Heart left ventricle (tissue), 16 donors: ENCODE data around the gene CHD5. TPM values are rescaled to one million over a fixed set of nuclear protein-coding genes. Genes with fewer than 3 reads are reported as not detected.
"Not testable (repeated sequence)": the region's sequence is repeated elsewhere in the genome, so short reads cannot be mapped to it uniquely, and the experiment has no call there.

Experiments used
- ATAC-seq, 4 donors: fragments of 200-7000 bp; cut with Tn5 transposase; one replicate each; pipeline ENCODE4 v1.9.1; 2020 to 2022; ENCODE audit warnings: moderate library complexity in 4 of 4, mild to moderate bottlenecking in 3 of 4, moderate number of reproducible peaks in 1 of 4
- DNase-seq, 5 donors: peaks; one replicate each; pipeline ENCODE4 v3.0.0-alpha.2; 2020
- H3K27ac ChIP-seq, 12 donors: fragments of 200-600 bp; sonication (generic) in 4 of 12; one replicate each; pipeline versions ENCODE4 v1.5.0 to v1.8.0; 2016 to 2022; ENCODE audit warnings: mild to moderate bottlenecking in 2 of 12
- H3K27me3 ChIP-seq, 9 donors: fragments of 200-600 bp; sonication (generic) in 2 of 9; one replicate each; pipeline versions ENCODE4 v1.5.1 to v1.8.0; 2016 to 2022; ENCODE audit warnings: mild to moderate bottlenecking in 3 of 9
- H3K36me3 ChIP-seq, 9 donors: fragments of 200-600 bp; sonication (generic) in 2 of 9; one replicate each; pipeline versions ENCODE4 v1.5.0 to v1.8.0; 2018 to 2022; ENCODE audit warnings: mild to moderate bottlenecking in 2 of 9
- H3K4me1 ChIP-seq, 12 donors: fragments of 200-600 bp; sonication (generic) in 4 of 12; one replicate each; pipeline versions ENCODE4 v1.5.0 to v1.8.0; 2016 to 2022; ENCODE audit warnings: mild to moderate bottlenecking in 3 of 12
- H3K4me3 ChIP-seq, 12 donors: fragments of 200-600 bp; sonication (generic) in 4 of 12; one replicate each; pipeline versions ENCODE4 v1.5.0 to v1.8.0; 2017 to 2022; ENCODE audit warnings: mild to moderate bottlenecking in 9 of 12, moderate library complexity in 4 of 12
- H3K9me3 ChIP-seq, 12 donors: fragments of 200-600 bp; sonication (generic) in 4 of 12; one replicate each; pipeline versions ENCODE4 v1.5.0 to v1.8.0; 2016 to 2022; ENCODE audit warnings: mild to moderate bottlenecking in 1 of 12
- POLR2A ChIP-seq, 2 donors: fragments of 450-650 bp; IDR thresholded peaks; one replicate each; pipeline ENCODE4 v1.6.1; 2017; ENCODE audit warnings: antibody characterized with exemption in 2 of 2, mild to moderate bottlenecking in 2 of 2, moderate library complexity in 2 of 2
- WGBS, 4 donors: extraction: QIAGEN DNeasy Blood & Tissue Kit in 2 of 4; methylation state at CpG; one replicate each; pipeline versions ENCODE4 v1.1.5 to v1.1.7; 2013 to 2018; 5-methylcytosine and 5-hydroxymethylcytosine counted together
- intact Hi-C, 10 donors: fragments of 100-400 bp; cut with DNase I; formaldehyde crosslinking; loops; one replicate each; pipeline versions ENCODE4 v1.11.1 to v1.14.2; 2022
- polyA plus RNA-seq, 2 donors: library from polyadenylated mRNA; stranded (reverse); fragments of 200-250 nt; gene quantifications; one replicate each; pipeline ENCODE4 v1.2.3, GENCODE V29; 2013
- total RNA-seq, 9 donors: library from RNA; depleted of rRNA in 2 of 9; stranded (reverse); fragments of >200 nt in 2 of 9; fragmentation: NEBNext Ultra II Directional in 3 of 9; extraction: Animal tissue kit (Norgen Biotek cat#: 25700) in 3 of 9; gene quantifications; one replicate each; pipeline versions ENCODE4 v1.1.0 to v1.2.4, GENCODE V29; 2016 to 2023
- TF ChIP-seq, protein P1 (sequence below), 12 donors: fragments of 200-600 bp; sonication (generic) in 4 of 12; IDR thresholded peaks; one replicate each; pipeline versions ENCODE4 v1.5.0 to v1.8.0; 2018 to 2022; ENCODE audit warnings: antibody characterized with exemption in 12 of 12, mild to moderate bottlenecking in 5 of 12
- donor health status: ischemic (EF 13 %, LVEDD 7.1; RV severe dilation, severe dysfunction).
- donor health status: healthy with polysubstance abuse.
- donor health status: DM: no; HTN: yes; CAD: no.
- donor health status: DM: no; HTN: no; CAD: no.
- donor health status: ischemic (EF 25% LVEDD 6.9; RV normal size, moderate dysfunction).
- donor health status: ischemic (EF 25% LVEDD 5.7; RV mildly dilated, moderate dysfunction).
- donor health status: healthy.
- donor health status: DM: yes; HTN: yes; CAD: no.
- donor health status: ischemic (EF 35%, LVEDD 5.7; RV mildly dilated, moderate dysfunction).
- donor health status: nonischemic (EF 11% LVEDD 7.7; RV severe dilation, severe dysfunction).
- donor health status: DM: yes; HTN: yes; CAD: no.
- donor health status: PGD.
- donor health status: ischemic (EF 29% LVEDD 5.4; RV normal size, mild dysfunction).
- donor health status: nonischemic (EF 23%, LVEDD 6.1; RV moderate dilation, normal function).

The CHD5 gene
- total and polyA plus RNA-seq, 11 donors = 0.07 to 1.3 (median 0.22) TPM; not detected in 2

DNA sequence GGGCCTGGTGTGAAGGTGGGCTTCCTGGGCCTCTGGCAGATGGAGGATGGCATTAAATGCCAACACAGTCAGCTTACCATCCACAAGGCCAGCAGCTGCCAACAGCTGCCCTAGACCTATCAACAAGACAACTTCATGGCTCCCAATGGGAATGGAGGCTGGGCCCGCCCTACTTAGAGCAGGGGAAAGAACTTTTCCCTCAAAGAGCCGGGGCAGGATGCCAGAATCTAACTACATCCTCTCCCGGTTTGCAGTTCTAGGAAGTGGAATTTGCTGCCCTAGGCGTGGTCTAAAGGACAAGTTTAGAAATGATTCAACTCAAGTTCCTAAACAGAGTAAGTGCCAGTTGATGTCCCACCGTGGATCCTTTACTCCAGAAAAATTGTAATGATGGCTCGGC, 42.5 kb upstream of the CHD5 start:
- H3K36me3 ChIP-seq = peaks cover 0 to 83% (median 61%) of the 10 kb centered on the region in 9 donors
- WGBS, 4 donors = 3 to 45% (median 9%) methylated on average over 5 to 6 of the region's 6 CpGs
- intact Hi-C loops = loop anchor here in 1 of 10 donors (2.0 kb wide), 1 partner anchor 14 kb away; no protein-coding TSS in a partner anchor

DNA sequence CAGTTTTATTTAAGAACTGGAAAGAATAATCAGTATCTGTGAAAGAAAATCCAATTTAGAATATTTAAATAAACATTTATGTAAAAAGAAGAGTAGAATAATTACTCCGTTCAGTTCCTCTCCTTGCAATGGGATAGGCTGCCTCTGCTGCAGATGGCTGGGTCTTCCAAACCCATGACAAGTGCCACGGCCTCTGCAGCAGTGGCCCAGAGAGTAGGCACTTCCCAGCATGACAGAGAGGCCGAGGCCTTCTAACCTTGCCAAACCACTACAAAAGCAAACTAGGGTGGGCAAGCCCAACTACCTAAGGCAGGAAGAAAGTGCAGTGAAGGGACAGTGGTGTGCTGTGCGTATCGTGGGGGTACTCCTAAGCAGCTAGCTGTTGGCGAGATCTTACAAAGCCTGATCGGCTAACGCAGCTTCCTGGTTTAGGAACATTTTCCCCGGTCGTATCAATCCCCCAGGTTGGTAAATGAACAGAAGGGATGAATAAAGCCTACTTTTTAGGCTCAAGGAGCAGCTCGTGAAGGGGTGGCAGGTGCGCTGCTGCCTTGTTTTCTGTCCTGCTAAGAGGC, 41.2 kb upstream of the CHD5 start:
- ATAC-seq = no peak
- H3K27me3 ChIP-seq = no peaks in the 10 kb centered on the region
- no peak for DNase-seq
- peaks cover 0 to 81% (median 49%) of the 10 kb centered on the region in 9 donors for H3K36me3 ChIP-seq
- WGBS, 4 donors = 82 to 93% (median 90%) methylated on average over 12 of the region's 12 CpGs
- H3K4me3 ChIP-seq = no peak overlapping the region
- intact Hi-C loops = no loop called here
- TF ChIP-seq, protein P1, sequence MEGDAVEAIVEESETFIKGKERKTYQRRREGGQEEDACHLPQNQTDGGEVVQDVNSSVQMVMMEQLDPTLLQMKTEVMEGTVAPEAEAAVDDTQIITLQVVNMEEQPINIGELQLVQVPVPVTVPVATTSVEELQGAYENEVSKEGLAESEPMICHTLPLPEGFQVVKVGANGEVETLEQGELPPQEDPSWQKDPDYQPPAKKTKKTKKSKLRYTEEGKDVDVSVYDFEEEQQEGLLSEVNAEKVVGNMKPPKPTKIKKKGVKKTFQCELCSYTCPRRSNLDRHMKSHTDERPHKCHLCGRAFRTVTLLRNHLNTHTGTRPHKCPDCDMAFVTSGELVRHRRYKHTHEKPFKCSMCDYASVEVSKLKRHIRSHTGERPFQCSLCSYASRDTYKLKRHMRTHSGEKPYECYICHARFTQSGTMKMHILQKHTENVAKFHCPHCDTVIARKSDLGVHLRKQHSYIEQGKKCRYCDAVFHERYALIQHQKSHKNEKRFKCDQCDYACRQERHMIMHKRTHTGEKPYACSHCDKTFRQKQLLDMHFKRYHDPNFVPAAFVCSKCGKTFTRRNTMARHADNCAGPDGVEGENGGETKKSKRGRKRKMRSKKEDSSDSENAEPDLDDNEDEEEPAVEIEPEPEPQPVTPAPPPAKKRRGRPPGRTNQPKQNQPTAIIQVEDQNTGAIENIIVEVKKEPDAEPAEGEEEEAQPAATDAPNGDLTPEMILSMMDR (IDR thresholded peaks at IDR 0.05) = no peak
- TF ChIP-seq POLR2A (IDR thresholded peaks at IDR 0.05) = no peak
- H3K27ac ChIP-seq = peak overlapping the region in 4 of 12 donors; percentile 4 to 78 (median 40)
- H3K4me1 ChIP-seq = peaks cover 0 to 49% (median 33%) of the 10 kb centered on the region in 12 donors
- H3K9me3 ChIP-seq = no peaks in the 10 kb centered on the region

More for the DNA sequence above, 42.5 kb upstream of the CHD5 start:
- Histone ChIP-seq H3K9me3 (no peaks in the 10 kb centered on the region), H3K27me3 (no peaks in the 10 kb centered on the region), H3K4me3 (no peak overlapping the region), H3K4me1 (peaks cover 0 to 49% (median 33%) of the 10 kb centered on the region in 12 donors), H3K27ac (peak overlapping the region; percentile 7 to 80 (median 70))
- DNase-seq (peak in 4 of 5 donors; percentile 82 to 91 (median 86)), ATAC-seq (peak; percentile 69 to 80 (median 75))
- TF ChIP-seq POLR2A (IDR thresholded peaks at IDR 0.05) = no peak
- TF ChIP-seq, protein P1 (IDR thresholded peaks at IDR 0.05) = no peak

DNA sequence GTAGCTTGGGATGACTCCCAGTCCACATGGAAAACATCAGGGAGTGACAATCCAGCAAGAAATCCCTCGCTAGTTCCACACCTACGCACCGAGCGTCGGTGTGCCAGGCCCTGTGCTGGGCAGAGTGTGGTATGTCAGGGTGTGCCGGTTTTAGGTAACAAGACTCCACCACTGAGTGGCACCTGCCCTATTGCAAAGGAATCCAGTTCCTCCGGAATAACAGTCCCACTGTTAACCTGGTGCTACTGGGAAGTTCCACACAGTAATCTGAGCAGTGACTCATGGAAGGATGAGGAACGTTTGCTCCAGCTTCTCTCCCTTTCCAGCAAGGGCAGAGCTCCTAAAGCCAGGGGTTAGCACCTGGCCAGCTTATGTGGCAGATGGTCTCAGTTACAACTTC, 40.1 kb upstream of the CHD5 start:
- 74 to 86% (median 83%) methylated on average over 8 of the region's 8 CpGs for WGBS, 4 donors
- Histone ChIP-seq H3K27ac (no peak overlapping the region), H3K9me3 (no peaks in the 10 kb centered on the region), H3K4me3 (no peak overlapping the region), H3K36me3 (peaks cover 0 to 81% (median 44%) of the 10 kb centered on the region in 9 donors), H3K4me1 (peaks cover 0 to 40% (median 31%) of the 10 kb centered on the region in 12 donors), H3K27me3 (no peaks in the 10 kb centered on the region)
- TF ChIP-seq, protein P1 (IDR thresholded peaks at IDR 0.05) = no peak
- no peak for TF ChIP-seq POLR2A (IDR thresholded peaks at IDR 0.05)
- intact Hi-C loops = no loop called here
- DNase-seq (no peak), ATAC-seq (no peak)

DNA sequence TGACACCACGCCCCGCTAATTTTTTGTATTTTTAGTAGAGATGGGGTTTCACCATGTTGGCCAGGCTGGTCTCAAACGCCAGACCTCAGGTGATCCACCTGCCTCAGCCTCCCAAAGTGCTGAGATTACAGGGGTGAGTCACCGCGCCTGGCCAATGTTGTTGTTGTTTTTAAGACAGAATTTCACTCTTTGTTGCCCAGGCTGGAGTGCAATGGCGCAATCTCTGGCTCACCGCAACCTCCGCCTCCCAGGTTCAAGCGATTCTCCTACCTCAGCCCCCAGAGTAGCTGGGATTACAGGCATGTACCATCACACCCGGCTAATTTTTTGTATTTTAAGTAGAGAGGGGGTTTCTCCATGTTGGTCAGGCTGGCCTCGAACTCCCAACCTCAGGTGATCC, 39.5 kb upstream of the CHD5 start:
- H3K27me3 ChIP-seq, DNase-seq, ATAC-seq, H3K27ac ChIP-seq, intact Hi-C loops, H3K4me3 ChIP-seq, H3K9me3 ChIP-seq: not testable (repeated sequence)
- H3K36me3 ChIP-seq = peaks cover 0 to 81% (median 38%) of the 10 kb centered on the region in 9 donors
- 86 to 97% (median 91%) methylated on average over 11 of the region's 11 CpGs for WGBS, 4 donors
- peaks cover 0 to 34% (median 27%) of the 10 kb centered on the region in 12 donors for H3K4me1 ChIP-seq
